ENCODE results near the gene NXNL1.

GRCh38 chr19:17504456-17504855, 43.7 kb upstream of the NXNL1 start:
- no peak for TF ChIP-seq YY1 (IDR thresholded peaks at IDR 0.05; ENCODE audit: insufficient read depth, insufficient read length)
- no peak for TF ChIP-seq SUZ12 (IDR thresholded peaks at IDR 0.05; ENCODE audit: extremely low read depth, insufficient read depth, insufficient read length)
- no peak for TF ChIP-seq ZNF274 (IDR thresholded peaks at IDR 0.05; ENCODE audit: low read depth, low read length)

Data from NT2/D1 (cell line).